Measurements from ENCODE around the gene C1orf50.
A peak's percentile ranks its signal among the peaks of the same experiment; 100 is the strongest.

Gene C1orf50

GRCh38 chr1:42816585-42817439 lies 49.8 kb downstream of the C1orf50 start, which contains the start of the genes ERMAP and SVBP:
TSS of gene ERMAP (plus strand) at chr1:42817122. CDS start at chr1:42830449, 13,327 bp downstream.
TSS of gene SVBP (minus strand) at chr1:42817397. CDS start at chr1:42816544, 853 bp downstream.
- TF ChIP-seq, protein P1, sequence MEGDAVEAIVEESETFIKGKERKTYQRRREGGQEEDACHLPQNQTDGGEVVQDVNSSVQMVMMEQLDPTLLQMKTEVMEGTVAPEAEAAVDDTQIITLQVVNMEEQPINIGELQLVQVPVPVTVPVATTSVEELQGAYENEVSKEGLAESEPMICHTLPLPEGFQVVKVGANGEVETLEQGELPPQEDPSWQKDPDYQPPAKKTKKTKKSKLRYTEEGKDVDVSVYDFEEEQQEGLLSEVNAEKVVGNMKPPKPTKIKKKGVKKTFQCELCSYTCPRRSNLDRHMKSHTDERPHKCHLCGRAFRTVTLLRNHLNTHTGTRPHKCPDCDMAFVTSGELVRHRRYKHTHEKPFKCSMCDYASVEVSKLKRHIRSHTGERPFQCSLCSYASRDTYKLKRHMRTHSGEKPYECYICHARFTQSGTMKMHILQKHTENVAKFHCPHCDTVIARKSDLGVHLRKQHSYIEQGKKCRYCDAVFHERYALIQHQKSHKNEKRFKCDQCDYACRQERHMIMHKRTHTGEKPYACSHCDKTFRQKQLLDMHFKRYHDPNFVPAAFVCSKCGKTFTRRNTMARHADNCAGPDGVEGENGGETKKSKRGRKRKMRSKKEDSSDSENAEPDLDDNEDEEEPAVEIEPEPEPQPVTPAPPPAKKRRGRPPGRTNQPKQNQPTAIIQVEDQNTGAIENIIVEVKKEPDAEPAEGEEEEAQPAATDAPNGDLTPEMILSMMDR (IDR thresholded peaks at IDR 0.05; ENCODE audit: control insufficient read depth, insufficient read depth, low read depth, low read length, missing control alignments) = no peak
- DNase-seq (ENCODE audit: low read depth) = no peak

GRCh38 chr1:42817440-42817767 lies 50.4 kb downstream of the C1orf50 start:
- H3K4me3 ChIP-seq (ENCODE audit: control insufficient read depth, low read depth, low read length) = peak overlapping the region; percentile 48
- DNase-seq (ENCODE audit: low read depth) = no peak
- TF ChIP-seq, protein P1 (IDR thresholded peaks at IDR 0.05; ENCODE audit: control insufficient read depth, insufficient read depth, low read depth, low read length, missing control alignments) = no peak

More at GRCh38 chr1:42816585-42817439, 49.8 kb downstream of the C1orf50 start, which contains the start of the genes ERMAP and SVBP:
- peak within 1 kb of the TSS; percentile 87 for H3K4me3 ChIP-seq (ENCODE audit: control insufficient read depth, low read depth, low read length)

DNA sequence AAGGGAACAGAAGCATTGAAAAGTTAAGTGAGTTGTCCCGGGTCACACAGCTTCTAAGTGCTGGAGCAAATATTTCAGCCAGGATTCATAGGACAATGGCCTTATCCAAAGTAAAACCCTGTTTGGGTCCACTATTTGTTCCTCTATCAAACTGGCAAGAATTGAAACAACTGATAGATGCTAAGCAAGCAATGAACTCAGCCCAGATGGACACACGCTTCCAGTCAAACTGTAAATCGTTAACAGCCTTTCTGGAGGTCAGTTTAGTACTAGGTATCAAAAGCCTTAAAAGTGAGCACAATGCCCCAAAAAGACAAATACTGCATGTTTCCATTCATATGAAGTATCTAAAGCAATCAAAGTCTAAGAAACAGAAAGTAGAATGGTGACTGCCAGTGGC lies 50.9 kb downstream of the C1orf50 start:
- H3K4me3 ChIP-seq (ENCODE audit: control insufficient read depth, low read depth, low read length) = no peak overlapping the region
- no peak for DNase-seq (ENCODE audit: low read depth)
- TF ChIP-seq, protein P1 (IDR thresholded peaks at IDR 0.05; ENCODE audit: control insufficient read depth, insufficient read depth, low read depth, low read length, missing control alignments) = no peak

- no peak overlapping the region for H3K4me3 ChIP-seq (ENCODE audit: control insufficient read depth, low read depth, low read length)
- DNase-seq (ENCODE audit: low read depth) = no peak
- TF ChIP-seq, protein P1 (IDR thresholded peaks at IDR 0.05; ENCODE audit: control insufficient read depth, insufficient read depth, low read depth, low read length, missing control alignments) = no peak
Observed at GRCh38 chr1:42820813-42821212, 53.8 kb downstream of the C1orf50 start.

DNA sequence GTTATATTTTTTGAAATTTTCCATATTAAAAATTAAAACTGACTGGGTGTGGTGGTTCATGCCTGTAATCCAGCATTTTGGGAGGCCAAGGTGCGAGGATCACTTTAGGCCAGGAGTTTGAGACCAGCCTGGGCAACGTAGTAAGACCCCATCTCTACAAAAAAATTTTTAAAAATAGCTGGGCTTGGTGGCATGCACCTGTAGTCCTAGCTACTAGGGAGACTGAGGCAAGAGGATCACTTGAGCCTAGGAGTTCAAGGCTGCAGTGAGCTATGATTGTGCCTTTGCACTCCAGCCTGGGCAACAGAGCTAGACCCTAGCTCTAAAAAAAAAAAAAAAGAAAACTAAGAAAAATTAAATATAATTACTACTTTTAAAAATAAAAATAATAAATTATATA lies 54.6 kb downstream of the C1orf50 start:
- H3K4me3 ChIP-seq (ENCODE audit: control insufficient read depth, low read depth, low read length) = no peak overlapping the region
- TF ChIP-seq, protein P1 (IDR thresholded peaks at IDR 0.05; ENCODE audit: control insufficient read depth, insufficient read depth, low read depth, low read length, missing control alignments) = no peak
- no peak for DNase-seq (ENCODE audit: low read depth)

GRCh38 chr1:42822800-42823392 lies 55.8 kb downstream of the C1orf50 start:
- peak; percentile 89 for DNase-seq (ENCODE audit: low read depth)
- TF ChIP-seq, protein P1 (IDR thresholded peaks at IDR 0.05; ENCODE audit: control insufficient read depth, insufficient read depth, low read depth, low read length, missing control alignments) = no peak

More at GRCh38 chr1:42822800-42823392, 55.8 kb downstream of the C1orf50 start:
- no peak overlapping the region for H3K4me3 ChIP-seq (ENCODE audit: control insufficient read depth, low read depth, low read length)
